GM23248 (cell line): Measurements from ENCODE around the gene RNF135.

Experiments
- EZH2 ChIP-seq: fragments of 200-600 bp; sonication (generic); IDR thresholded peaks from 2 replicates; pipeline ENCODE4 v1.6.1; 2018; ENCODE audit warnings: antibody characterized with exemption, mild to moderate bottlenecking; ENCODE audit not compliant: insufficient read depth, poor library complexity, severe bottlenecking
- EZH2phosphoT487 ChIP-seq: fragments of 200-600 bp; sonication (generic); IDR thresholded peaks from 2 replicates; pipeline ENCODE4 v1.6.1; 2018; ENCODE audit warnings: antibody characterized with exemption, moderate library complexity, mild to moderate bottlenecking, low read depth; ENCODE audit not compliant: insufficient read depth

GRCh38 chr17:30981531-30982519, 11.0 kb downstream of the RNF135 start:
- TF ChIP-seq EZH2phosphoT487 (no peak), EZH2 (no peak)
